Measurements from ENCODE around the gene MTMR8. TPM values are rescaled to one million over a fixed set of nuclear protein-coding genes. Genes with fewer than 3 reads are reported as not detected.
"Not testable (repeated sequence)": the region's sequence is repeated elsewhere in the genome, so short reads cannot be mapped to it uniquely, and the experiment has no call there.

MTMR8 gene
- total and polyA plus RNA-seq, 2 experiments from 2014 or later: 1.6 to 2.6 TPM

- Histone ChIP-seq H3K27ac (no peak overlapping the region), H3K4me3 (no peak overlapping the region), H3K27me3 (no peaks in the 10 kb centered on the region), H3K36me3 (no peaks in the 10 kb centered on the region), H3K9me3 (ENCODE audit: low read depth) (no peaks in the 10 kb centered on the region), H3K4me1 (ENCODE audit: low read depth) (no peaks in the 10 kb centered on the region)
- DNase-seq (ENCODE audit: low read depth in 1 of 2, low spot score in 1 of 2): no peak
- no peak for TF ChIP-seq CTCF (IDR thresholded peaks at IDR 0.05; ENCODE audit: low read depth, low read length)
These were observed 32.5 kb upstream of the MTMR8 start for GRCh38 chrX:64427787-64428186.

GRCh38 chrX:64427281-64427680 is 32.0 kb upstream of the MTMR8 start:
- no peak for DNase-seq (ENCODE audit: low read depth in 1 of 2, low spot score in 1 of 2)
- TF ChIP-seq CTCF (IDR thresholded peaks at IDR 0.05; ENCODE audit: low read depth, low read length): no peak
- Histone ChIP-seq H3K27ac (no peak overlapping the region), H3K27me3 (no peaks in the 10 kb centered on the region), H3K4me3 (no peak overlapping the region), H3K9me3 (ENCODE audit: low read depth) (no peaks in the 10 kb centered on the region), H3K4me1 (ENCODE audit: low read depth) (no peaks in the 10 kb centered on the region), H3K36me3 (no peaks in the 10 kb centered on the region)

GRCh38 chrX:64409730-64410129 is 14.5 kb upstream of the MTMR8 start:
- H3K27ac ChIP-seq; DNase-seq (ENCODE audit: low read depth in 1 of 2, low spot score in 1 of 2); H3K27me3 ChIP-seq; H3K9me3 ChIP-seq (ENCODE audit: low read depth); H3K4me1 ChIP-seq (ENCODE audit: low read depth); H3K36me3 ChIP-seq; H3K4me3 ChIP-seq: not testable (repeated sequence)

GRCh38 chrX:64398088-64398487 is 2.8 kb upstream of the MTMR8 start:
- Histone ChIP-seq H3K4me1 (ENCODE audit: low read depth) (no peaks in the 10 kb centered on the region), H3K27ac (no peak overlapping the region), H3K27me3 (no peaks in the 10 kb centered on the region), H3K4me3 (no peak overlapping the region), H3K36me3 (no peaks in the 10 kb centered on the region), H3K9me3 (ENCODE audit: low read depth) (no peaks in the 10 kb centered on the region)
- TF ChIP-seq CTCF (IDR thresholded peaks at IDR 0.05; ENCODE audit: low read depth, low read length): no peak
- no peak for DNase-seq (ENCODE audit: low read depth in 1 of 2, low spot score in 1 of 2)

- no peaks in the 10 kb centered on the region for H3K9me3 ChIP-seq (ENCODE audit: low read depth)
- no peak overlapping the region for H3K27ac ChIP-seq
- no peaks in the 10 kb centered on the region for H3K27me3 ChIP-seq
- H3K4me1 ChIP-seq (ENCODE audit: low read depth): no peaks in the 10 kb centered on the region
- peak overlapping the region; percentile 40 for H3K4me3 ChIP-seq
- no peak for TF ChIP-seq CTCF (IDR thresholded peaks at IDR 0.05; ENCODE audit: low read depth, low read length)
- H3K36me3 ChIP-seq: no peaks in the 10 kb centered on the region
- DNase-seq (ENCODE audit: low read depth in 1 of 2, low spot score in 1 of 2): no peak
These were observed 297 bp upstream of the MTMR8 start for GRCh38 chrX:64395568-64395929.

- Histone ChIP-seq H3K9me3 (ENCODE audit: low read depth) (no peaks in the 10 kb centered on the region), H3K27me3 (no peaks in the 10 kb centered on the region), H3K4me3 (peak overlapping the region; percentile 40), H3K27ac (no peak overlapping the region), H3K36me3 (no peaks in the 10 kb centered on the region), H3K4me1 (ENCODE audit: low read depth) (no peaks in the 10 kb centered on the region)
- DNase-seq (ENCODE audit: low read depth in 1 of 2, low spot score in 1 of 2): no peak
- TF ChIP-seq CTCF (IDR thresholded peaks at IDR 0.05; ENCODE audit: low read depth, low read length): no peak
These were observed 986 bp downstream of the MTMR8 start for GRCh38 chrX:64394059-64394873.
